Nucleus accumbens (tissue), 56 donors: ENCODE results near the gene SCUBE2.

Experiments used
- DNase-seq, 56 donors: peaks; one replicate each; lab custom pipeline; 2025; lab: John Stamatoyannopoulos, UW

SCUBE2 gene

DNA sequence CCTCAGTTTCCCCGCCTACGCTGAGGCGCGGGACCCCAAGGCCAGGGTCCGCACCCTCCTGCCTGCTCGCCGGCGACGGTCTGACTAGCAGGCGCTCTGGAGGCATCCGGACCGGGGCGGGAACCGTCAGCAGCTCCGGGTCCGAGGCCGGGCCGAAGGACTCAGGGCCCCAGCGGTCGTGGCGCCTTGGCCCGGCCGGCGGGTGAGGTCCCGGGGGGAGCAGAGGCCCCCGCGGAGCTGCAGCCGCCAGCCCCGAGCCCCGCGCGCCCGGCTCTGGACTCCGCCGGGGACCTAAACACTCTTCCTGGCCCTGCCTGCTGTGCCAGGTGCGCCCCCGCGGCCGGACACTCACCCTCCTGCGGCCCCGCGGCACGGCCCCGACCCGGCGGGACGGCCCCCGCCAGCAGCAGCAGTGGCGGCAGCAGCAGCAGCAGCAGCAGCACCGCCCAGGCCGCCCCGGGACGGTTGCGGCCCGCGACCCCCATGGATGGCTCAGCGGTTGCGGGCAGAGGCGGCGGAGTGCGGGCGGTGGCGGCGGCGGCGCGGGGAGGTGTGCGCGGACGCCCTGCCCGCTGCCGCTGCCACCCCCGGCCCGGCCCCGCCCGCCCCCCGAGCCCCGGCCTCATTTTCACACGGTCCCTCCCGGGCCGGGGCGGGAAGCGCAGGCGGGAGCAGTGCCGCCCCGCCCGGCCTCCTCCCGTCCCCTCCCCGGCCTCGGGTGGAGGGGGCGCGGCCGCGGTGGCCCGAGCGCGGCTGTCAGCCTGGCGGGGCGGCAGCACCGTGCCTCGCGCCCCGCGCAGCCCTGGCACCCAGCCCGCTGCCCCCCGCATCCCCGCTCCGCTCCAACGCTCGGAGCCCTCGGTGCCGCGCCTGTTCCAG, at the start of gene SCUBE2:
TSS of gene SCUBE2 (minus strand) at position 556 of the 879 bp plus-strand sequence. CDS start at position 485, 71 bp downstream.
- DNase-seq = peak in 1 of 56 donors; percentile 31

DNA sequence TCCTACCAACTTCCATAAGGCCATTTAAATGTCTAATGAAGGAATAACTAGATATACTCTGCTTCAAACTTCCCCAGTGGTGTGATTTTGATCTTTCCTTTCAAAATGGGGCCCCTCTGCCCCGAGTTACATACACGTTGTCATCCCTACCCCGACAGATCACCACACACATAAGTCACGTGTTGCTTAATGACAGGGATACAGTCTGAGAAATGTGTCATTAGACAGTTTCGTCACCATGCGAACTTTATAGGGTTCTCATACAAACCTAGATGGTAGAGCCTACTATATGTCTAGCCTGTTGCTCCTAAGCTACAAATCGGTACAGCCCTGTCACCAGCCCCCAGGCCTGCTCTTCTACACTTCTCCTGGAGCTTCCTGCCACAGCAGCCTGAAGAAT, 49.8 kb upstream of the SCUBE2 start:
- no peak for DNase-seq

DNA sequence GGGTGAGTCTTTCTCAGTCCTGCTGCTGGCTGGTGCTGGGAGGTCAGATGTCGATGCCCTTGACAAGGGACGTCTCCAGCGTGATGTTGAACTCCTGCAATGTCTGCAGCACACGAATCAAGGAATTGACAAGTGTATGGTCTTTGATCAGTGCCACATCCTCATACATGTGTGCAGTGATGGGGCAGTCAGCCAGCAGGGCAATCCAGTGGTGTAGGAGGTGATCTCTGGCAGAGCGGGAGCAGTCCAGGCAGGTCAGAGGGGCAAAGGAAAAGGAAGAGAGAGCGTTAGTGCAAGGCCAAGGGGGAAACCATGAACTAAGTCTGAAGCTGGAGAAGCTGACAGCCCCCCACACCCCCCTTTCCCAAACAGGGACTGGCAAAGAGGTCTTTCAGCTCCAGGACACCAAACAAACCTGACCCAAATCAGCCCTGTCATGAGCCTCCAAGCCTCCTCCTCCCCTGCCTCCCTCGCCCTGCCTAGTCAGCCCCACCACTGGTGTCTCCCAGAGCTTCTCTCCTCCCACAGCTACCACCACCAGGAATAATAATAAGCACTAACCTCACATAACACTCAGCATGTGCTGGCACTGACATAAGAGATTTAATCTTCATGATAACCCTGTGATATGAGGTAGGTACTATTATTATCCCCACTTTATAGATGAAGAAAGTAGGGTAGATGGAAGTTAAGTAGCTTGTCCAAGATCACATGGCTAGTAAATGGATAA, 48.4 kb upstream of the SCUBE2 start:
- DNase-seq = no peak

DNA sequence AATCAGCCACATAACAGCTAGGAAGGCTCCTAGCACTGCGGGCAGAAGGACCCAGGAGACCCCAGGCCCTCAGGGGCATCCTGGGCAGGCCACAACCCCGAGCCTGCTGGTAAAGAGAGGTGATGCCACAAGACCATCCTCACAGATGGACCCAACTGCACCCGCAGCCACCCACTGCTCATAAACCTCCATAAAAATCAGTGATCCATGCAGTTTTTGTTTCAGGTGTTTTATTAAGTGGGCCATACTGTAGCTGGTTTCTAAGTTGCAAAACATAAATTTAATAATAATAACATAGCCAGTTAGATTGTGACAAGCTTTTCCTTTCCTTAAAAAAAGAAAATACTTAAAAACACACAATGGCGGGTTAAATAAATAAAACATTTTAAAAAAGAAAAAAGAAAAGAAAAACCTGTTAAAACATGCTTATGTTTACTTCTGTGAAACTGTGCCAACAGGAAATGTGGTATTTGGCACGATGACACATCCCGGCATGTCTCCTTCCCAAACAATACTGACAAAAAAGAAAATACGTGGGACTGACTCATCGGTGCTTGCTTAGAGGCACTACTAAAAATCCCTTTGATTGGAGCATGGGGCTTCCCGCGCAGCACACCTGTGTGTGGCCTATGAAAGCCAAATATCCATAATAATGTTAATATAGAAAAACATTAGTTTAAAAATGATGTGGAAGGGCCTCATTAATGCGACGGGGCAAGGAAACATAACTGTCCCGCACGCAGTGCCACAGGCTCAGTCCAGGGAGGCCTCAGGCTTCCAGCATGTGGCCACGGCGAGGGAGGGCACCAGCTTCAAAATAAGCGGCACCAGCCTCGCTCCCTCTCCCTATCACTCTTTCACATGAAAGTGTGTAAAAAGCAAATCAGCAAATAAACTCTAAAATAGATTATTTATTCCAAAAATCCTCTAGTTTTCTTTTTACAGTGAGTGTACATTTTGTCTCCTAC, 47.5 kb upstream of the SCUBE2 start:
- peak in 3 of 56 donors; percentile 2 to 13 (median 12) for DNase-seq

DNA sequence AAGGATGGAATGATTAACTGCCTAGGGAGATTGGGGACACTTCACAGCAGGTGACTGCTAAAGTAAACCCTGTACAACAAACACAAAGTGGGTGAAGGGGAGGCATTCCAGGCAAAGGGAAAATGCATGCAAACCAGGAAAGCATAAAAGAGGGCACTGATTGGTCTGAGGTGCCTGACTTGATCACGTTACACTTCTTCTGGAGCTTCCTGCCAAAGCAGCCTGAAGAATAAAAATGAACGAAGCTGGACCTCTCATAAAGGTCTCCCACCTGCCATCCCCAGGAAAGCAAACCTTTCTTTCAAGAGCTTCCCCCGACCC, 46.7 kb upstream of the SCUBE2 start:
- no peak for DNase-seq

DNA sequence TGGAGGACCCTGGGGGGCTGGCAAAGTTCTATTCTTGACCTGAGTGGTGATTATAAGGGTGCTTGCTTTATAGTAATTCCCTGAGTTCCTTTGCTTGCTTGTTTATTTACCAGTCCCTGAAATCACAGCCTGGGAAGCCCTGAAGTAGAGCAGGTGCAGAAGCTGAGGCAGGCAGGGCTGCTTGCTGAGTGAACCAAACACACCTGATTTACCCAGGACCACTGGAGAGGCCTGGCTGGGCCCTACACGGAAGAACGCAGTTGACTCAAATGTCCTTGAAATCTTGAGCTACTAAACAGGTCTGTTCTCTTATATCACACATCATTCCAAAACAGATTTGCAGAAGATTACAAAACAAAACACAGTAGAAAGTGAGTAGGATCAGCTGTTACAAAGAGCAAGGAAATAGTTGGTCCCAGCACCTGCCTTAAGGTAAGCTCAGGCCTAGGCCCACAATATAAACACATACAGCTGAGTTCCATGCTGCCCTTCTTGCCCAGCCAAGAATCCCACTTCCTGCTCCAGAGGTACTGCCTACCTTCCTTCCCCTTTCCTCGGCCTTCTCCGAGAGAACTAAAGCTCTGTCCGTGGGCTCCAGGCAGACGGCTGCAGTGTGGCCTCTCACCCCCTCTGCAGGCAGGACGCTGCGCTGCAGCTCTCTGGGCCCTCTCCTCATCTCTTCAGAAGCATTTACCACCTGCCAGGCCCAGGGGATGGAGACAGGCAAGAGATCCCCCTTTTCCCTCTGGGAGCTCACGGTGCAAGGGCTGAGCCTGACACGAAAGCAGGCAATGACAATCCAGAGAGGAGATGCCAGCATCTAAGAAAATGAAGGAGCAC, 46.1 kb upstream of the SCUBE2 start:
- DNase-seq = peak in 52 of 56 donors; percentile 4 to 84 (median 53)

DNA sequence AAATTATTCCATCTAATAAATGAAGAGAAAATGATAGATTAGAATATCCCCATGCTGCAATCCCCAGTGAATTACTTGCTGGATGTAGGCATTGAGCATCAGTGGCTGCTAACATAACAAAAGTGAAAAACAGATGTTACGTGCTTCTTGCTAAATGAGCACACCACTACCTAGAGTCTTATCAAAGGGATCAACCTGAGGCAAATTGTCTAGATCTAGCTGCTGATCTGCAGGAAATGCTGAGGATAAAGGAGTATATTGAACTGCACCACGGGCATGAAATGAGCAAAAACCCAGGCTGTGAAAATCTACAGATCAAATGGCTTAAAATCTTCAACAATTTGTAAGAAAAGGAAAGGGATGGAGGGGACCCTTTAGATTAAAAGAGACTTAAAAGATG, 45.3 kb upstream of the SCUBE2 start:
- DNase-seq = no peak

DNA sequence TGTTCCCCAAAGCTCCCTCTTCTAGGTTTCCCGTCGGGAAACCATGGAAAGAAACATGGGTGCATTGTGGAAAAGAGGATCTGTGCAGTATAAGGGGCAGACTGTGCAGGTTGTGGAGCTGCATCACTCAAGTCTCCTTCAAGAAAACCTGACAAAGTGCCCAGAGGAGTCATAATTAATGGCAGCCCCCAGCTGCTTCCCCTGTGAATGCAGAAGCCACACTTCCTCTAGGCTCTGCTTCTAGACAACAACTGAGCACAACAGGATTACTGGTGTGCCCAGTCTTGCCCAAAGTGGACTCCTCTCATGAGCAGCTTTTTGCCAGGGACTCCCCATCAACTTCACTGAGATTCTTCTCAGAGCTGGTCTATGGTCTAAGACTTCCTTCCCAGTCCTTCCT, 42.6 kb upstream of the SCUBE2 start:
- no peak for DNase-seq

DNA sequence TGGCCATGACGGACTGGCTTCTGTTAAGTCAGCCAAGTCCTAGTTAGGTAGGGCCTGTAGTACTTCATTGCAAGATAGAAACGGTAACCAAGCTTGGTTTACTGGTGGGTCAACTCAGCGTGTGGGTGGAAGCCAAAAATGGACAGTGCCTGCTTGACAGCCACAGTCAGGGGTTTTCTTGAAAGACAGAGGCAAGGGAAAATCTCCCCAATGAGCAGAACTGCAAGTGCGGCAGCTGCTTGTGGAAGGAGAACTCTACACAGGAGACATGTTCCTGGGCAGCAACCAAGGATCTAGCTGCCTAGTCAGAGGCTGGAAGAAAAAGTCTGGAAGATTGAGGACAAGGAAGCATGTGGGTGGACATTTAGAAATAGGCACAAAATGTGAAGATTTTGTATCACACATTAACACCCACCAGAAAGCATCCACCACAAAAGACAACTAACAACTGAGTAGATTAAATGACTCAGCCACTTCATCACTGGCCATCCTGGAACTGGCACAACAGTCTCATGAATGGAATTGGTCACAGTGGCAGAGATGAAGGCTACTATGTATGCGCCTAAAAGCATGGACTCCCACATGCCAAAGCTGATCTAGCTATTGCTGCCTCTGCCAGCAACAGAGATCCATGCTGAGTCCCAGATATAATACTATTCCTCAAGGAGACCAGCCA, 40.9 kb upstream of the SCUBE2 start:
- DNase-seq = no peak

DNA sequence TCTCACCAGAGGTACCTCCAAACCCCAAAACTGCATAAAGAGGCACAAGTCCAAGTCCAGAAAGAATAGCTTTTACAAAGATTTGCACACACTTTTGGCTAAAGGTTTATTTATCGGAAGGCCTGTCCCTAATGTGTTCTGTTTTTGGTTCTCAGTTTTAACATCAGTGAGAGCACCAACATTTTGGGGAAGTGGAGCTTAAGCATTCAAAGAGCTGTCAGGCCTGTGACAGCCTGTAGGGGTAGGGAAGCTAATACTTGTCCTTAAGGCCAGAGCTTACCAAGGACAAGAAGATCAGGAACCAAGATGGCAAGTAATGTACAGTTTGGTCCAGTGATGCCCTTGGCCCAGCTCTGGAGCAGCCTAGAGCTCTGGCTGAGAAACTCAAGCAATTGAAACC, 38.9 kb upstream of the SCUBE2 start:
- no peak for DNase-seq

DNA sequence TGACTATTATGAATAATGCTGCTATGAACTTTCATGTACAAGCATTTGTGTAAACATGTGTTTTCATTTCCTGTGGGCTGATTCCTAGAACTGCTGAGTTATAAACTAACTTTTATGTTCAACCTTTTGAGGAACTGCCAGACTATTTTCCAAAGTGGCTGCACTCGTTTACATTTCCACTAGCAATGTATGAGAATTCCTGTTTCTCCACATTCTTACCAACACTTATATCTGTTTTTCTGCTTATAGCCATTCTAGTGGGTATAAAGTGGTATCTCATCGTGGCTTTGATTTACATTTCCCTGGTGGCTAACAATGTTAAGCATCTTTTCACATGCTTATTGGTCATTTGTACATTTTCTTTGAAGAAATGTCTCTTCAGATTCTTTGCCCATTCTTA, 35.2 kb upstream of the SCUBE2 start:
- DNase-seq = no peak

DNA sequence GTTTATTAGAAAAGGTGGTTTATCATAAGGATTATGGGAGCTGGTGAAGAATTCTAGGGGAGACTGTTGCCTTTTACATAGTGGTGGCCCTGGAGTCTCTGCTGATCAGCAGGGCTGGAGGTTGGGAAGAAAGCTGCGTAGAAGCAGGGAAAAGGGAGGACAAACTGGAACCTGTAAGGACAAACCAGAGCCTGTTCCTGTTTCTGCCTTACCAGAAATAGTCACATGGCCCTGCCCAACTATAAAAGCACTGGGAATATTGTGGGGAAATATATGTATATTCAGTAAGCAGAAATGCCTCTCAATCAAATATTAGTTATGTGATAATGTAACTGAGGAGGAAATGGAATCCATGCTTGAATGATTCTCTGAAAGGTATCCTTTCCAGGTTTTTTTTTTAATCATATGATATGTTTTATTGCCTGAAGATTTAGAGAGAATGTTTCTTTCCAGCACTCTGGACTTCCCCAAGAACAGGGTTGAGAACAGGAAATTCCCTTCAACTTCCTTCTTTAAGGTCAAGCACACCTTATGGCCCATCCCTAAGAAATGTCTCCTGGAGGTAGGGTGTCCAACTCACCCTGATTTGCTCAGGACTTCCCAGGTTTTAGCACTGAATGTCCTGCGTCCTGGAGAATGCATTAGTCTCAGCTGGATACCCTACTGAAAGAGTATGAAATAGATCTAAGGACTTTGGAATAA, 33.9 kb upstream of the SCUBE2 start:
- no peak for DNase-seq

DNA sequence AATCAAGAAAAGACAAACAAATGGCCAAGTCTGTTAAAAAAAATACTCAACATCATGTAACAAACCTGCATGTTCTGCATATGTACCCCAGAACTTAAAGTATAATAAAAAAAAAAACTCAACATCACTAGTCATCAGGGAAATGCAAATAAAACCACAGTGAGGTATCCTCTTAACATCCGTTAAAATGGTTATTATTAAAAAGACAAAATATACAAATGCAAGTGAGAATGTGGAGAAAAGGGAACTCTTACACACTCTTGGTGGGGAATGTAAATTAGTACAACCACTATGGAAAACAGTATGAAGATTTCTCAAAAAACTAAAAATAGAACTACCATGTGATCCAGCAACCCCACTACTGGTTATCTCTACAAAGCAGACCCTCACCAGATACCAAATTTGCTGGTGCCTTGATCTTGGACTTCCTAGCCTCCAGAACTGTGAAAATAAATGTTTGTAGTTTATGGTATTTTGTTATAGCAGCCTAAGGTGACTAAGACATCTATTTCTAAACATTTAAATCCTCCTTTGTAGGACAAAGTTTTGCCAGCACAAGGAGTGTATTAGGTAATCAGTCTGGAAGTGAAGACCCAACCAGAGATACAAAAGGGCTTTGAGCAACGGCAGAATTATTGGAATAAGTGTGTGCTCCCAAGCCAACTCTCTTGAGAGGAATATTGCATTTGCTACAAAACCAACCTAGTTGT, 32.4 kb upstream of the SCUBE2 start:
- no peak for DNase-seq

DNA sequence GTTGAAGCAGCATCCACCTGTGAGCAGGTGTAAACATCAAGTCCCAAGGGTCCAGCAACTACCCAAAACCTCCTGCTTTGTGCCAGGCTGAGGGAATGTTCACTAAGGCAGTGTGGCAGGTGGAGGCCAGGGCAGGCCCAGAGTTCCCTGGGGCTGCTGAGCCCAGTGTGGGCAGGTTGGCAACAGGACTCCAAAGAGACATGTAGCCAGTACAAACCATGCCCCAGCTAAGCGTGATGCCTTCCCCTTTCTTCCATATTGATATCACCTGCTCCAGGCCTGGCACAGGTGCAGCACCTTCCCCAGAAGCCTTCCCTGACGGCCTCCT, 30.0 kb upstream of the SCUBE2 start:
- no peak for DNase-seq

DNA sequence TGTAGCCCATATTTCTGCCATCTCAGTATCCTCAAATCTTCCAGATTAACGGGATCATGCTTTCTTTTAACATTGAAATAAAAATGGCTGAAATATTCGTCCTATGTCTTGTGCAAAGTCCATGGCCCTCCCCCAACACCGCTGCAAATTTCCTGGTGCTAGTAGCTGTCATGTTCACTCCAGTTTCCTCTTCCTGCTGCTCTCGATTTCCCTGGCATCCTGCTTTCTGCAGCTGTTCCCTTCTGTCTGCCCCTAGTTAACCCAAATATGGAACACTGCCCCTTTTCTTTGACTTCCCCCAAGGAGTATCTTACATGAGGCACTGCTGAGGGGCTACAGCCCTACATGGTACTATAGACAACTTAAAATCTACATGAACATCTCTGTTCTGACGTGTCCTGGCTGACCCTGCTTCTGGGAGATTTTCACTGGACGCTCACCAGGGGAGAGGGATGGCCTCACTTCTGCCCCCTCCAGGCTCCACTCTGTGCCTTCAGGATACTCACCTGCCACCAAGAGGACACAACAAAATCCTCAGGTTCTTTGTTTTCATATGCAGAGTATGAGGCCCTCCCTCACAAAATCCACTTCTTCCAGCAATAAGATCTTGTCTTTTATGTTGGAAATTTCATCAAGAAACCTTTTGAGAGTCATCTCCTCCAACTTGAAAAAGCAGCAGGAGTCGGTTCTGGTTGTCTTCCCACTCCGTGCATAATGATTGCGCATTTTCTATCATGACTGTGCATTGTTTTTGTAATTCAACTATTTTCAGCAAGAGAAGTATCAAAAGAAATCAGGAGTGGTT, 29.5 kb upstream of the SCUBE2 start:
- no peak for DNase-seq

DNA sequence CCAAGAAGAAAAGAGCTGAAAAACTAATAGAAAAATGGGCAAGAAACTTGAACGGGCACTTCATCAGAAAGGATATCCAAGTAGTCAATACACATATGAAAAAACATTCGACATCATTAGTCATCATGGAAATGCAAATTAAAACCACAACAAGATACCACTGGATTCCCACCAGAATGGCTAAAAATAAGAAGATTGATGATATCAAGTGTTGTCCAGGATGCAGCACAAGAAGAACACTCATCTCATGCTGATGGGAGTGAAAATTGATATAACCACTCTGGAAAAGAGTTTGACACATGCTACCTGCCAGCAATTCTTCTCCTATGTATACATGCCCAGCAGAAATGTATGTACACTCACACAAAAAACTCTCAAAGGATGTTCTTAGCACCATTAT, 26.9 kb upstream of the SCUBE2 start:
- no peak for DNase-seq

DNA sequence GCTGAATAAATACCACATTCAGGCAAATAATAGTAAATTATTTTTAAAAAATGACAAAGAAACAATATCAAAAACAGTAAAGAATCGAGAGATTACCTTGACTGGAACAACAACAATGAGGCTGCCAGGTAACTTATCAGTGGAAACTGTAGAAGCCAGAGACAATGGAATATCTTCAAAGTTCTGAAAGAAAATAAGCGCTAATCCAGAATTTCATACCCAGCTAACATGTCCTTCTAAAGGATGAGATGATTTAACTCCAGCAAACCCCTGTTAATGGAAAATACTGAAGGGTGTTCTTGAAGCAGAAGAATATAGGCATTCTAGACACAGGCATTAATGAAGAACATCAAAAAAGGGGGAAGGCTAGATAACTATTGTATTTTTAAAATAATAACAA, 20.7 kb upstream of the SCUBE2 start:
- DNase-seq = no peak
